HPDE6-E6E7 (cell line): ENCODE data around the gene ATP2C1.
"Not testable (repeated sequence)": the region's sequence is repeated elsewhere in the genome, so short reads cannot be mapped to it uniquely, and the experiment has no call there.

ENCODE experiments used
- DNase-seq: peaks from one replicate; pipeline ENCODE4 v3.0.0; 2011; ENCODE audit warnings: missing footprints; ENCODE audit errors: extremely low spot score

The ATP2C1 gene

DNA sequence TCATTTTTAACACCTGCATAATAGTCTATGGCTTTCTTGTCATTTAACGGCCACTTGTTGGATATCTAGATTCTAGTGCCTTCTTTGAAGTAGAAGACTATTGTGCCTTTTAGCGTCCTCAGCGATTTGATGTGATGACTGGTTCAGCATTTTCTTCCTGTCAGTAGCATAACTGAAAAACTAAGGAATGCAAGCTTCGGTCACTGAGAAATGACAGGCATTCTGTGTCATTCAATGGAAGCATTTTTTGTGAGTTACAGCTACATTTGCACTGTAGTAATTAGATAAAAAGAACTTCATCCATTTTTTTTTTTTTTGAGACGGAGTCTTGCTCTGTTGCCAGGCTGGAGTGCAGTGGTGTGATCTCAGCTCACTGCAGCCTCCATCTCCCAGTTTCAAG, 143.1 kb downstream of the ATP2C1 start:
- DNase-seq = no peak

DNA sequence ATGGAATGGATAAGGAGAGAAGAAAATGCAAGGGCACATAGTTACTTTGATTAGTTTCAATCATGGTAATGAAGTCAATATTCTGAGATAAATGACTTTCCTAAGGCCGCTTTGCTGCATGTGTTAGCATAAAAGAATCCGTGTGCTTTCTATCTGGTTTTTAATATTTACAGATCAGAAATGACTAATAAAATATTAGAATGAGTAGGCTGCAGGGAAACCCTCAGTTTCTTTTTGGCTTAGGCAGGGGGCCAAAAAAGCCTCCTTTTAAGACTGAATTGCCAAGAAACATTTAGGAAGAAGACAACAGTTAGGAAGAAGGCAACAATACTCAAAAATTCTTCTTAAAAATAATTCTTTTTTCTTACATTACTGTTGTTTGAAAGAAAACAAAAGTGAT, 144.4 kb downstream of the ATP2C1 start:
- no peak for DNase-seq

DNA sequence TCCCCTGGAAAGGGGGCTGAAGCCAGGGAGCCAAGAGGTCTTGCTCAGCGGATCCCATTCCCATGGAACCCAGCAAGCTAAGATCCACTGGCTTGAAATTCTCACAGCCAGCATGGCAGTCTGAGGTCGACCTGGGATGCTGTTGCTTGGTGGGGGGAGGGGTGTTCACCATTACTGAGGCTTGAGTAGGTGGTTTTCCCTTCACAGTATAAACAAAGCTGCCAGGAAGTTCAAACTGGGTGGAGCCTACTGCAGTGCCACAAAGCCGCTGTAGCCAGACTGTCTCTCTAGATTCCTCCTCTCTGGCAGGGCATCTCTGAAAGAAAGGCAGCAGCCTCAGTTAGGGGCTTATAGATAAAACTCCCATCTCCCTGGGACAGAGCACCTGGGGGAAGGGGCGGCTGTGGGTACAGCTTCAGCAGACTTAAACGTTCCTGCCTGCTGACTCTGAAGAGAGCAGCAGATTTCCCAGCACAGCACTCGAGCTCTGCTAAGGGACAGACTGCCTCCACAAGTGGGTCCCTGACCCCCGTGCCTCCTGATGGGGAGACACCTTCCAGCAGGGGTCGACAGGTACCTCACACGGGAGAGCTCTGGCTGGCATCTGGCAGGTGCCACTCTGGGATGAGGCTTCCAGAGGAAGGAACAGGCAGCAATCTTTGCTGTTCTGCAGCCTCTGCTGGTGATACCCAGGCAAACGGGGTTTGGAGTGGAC, 148.5 kb downstream of the ATP2C1 start:
- DNase-seq = not testable (repeated sequence)

DNA sequence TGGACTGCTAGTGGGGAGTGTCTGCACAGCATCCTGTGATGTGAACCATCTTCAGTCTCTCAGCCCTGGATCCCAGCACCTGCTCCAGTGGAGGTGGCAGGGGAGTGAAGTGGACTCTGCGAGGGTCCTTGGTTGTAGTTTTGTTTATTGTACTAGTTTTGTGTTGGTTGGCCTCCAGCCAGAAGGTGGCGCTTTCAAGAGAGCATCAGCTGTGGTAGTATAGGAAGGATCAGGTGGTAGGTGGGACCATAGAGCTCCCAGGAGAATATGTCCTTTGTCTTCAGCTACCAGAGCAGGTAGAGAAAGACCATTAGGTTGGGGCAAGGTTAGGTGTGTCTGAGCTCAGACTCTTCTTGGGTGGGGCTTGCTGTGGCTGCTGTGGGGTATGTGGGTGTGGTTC, 153.7 kb downstream of the ATP2C1 start:
- DNase-seq = no peak

DNA sequence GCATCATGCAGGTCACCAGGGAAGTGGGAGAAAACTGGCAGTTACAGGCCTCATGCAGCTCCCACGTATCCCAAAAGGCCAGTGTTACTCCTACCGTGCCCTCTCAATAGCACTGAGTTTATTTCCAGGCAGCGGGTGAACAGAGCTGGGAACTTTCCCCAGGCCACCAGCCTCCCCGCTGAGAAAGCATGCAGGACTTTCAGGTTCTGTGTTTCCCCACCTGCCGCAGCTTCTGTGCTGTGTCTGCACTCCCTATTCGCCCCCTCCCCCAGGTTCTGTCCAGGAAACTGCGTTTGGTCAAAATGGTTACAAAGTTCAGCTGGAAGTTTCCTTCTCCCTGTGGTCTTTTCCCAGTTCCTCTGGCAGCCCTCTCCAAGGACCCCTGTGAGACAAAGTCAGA, 154.1 kb downstream of the ATP2C1 start:
- no peak for DNase-seq

DNA sequence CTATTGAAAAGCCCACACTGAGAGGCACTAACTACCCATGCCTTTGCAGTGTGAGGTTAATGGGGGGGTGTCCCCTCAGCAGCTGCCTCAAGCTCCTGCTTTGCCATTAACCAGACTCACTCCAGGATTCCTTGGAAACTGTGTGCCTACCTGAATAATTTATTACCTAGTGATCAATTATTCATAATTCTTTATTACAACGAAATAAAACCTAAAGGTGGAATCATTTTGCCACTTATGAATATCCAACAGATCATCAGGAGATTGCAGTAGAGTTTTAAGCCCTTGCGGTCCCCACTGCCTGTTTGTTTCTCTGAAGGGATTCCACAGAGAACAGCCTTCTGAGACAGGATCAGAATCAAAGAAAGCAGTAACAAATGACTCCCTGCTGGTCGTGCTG, 156.1 kb downstream of the ATP2C1 start:
- DNase-seq = no peak

DNA sequence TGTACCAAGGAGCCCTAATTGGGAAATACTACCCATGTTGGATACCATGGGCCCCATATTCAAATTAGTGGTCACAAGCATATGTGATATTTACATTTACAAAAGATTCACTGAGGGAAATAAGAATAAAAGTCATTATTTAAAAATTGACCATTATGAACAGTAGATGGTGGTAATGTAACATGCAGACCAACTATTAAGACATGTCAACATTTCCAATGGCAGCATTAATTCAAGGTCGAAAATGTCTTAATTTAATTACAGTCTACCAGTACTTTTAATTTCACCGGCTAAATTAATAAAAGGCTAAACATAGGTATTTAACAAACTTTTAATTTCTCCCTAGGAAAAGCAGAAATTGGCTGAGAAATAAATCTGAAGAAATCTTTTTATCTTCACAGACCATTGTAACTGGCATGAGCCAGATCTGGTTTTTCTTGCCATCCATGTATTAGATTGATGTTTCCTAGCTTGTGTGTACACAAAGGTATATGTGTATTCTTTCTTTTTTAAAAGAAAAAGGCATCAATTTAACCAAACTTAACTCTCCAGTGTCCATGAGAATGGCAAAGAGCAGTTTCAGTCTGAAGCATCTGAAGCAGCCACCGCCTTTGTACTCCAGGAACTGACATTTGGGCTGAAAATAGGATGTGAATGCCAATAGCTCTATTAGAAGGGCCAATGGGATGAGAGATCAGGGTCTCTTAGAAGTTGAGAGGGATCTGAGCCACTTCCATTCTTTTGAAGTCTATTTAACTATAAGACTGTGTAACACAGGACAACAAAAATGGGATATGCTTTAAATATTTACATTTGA, 159.4 kb downstream of the ATP2C1 start:
- DNase-seq = no peak
